GM23248 (cell line): ENCODE data around the gene NOC4L. TPM values are rescaled to one million over a fixed set of nuclear protein-coding genes. Genes with fewer than 3 reads are reported as not detected.

Experiments used
- DNase-seq: peaks from one replicate; pipeline ENCODE4 v3.0.0-alpha.2; 2015
- H2AFZ ChIP-seq: fragments of 200-600 bp; sonication (generic); 2 replicates; pipeline ENCODE4 v1.6.1; 2016; ENCODE audit warnings: antibody characterized with exemption
- H3F3A ChIP-seq: fragments of 200-600 bp; sonication (generic); 2 replicates; pipeline ENCODE4 v1.6.1; 2016; ENCODE audit warnings: mild to moderate bottlenecking, antibody characterized with exemption, mixed run types; ENCODE audit not compliant: insufficient read depth
- H3K27ac ChIP-seq: fragments of 200-600 bp; sonication (generic); 2 replicates; pipeline ENCODE4 v1.5.1; 2016; ENCODE audit warnings: mild to moderate bottlenecking
- H3K27me3 ChIP-seq: fragments of 200-600 bp; sonication (generic); replicated peaks from 2 replicates; pipeline ENCODE4 v1.6.1; 2016; ENCODE audit warnings: mild to moderate bottlenecking; ENCODE audit not compliant: insufficient read depth
- H3K36me3 ChIP-seq: fragments of 200-600 bp; sonication (generic); 2 replicates; pipeline ENCODE4 v1.6.1; 2016; ENCODE audit warnings: low read depth, mild to moderate bottlenecking
- H3K4me1 ChIP-seq: fragments of 200-600 bp; sonication (generic); 2 replicates; pipeline ENCODE4 v1.6.1; 2016; ENCODE audit warnings: mild to moderate bottlenecking; ENCODE audit not compliant: insufficient read depth
- H3K4me2 ChIP-seq: fragments of 200-600 bp; sonication (generic); one replicate; pipeline ENCODE4 v1.6.1; 2016; ENCODE audit warnings: mild to moderate bottlenecking; ENCODE audit not compliant: unreplicated experiment
- H3K4me3 ChIP-seq: fragments of 200-600 bp; sonication (generic); 2 replicates; pipeline ENCODE4 v1.5.1; 2016; ENCODE audit warnings: mild to moderate bottlenecking
- H3K79me2 ChIP-seq: fragments of 200-600 bp; sonication (generic); 2 replicates; pipeline ENCODE4 v1.6.1; 2016; ENCODE audit warnings: mild to moderate bottlenecking; ENCODE audit not compliant: insufficient read depth
- H3K9ac ChIP-seq: fragments of 200-600 bp; sonication (generic); 2 replicates; pipeline ENCODE4 v1.6.1; 2016; ENCODE audit warnings: mild to moderate bottlenecking
- H3K9me2 ChIP-seq: fragments of 200-600 bp; sonication (generic); 2 replicates; pipeline ENCODE4 v1.6.1; 2016; ENCODE audit warnings: mixed run types, mild to moderate bottlenecking, moderate library complexity; ENCODE audit not compliant: insufficient read depth
- H3K9me3 ChIP-seq: fragments of 200-600 bp; sonication (generic); one replicate; pipeline ENCODE4 v1.6.1; 2017; ENCODE audit warnings: low read depth
- H4K20me1 ChIP-seq: fragments of 200-600 bp; sonication (generic); 2 replicates; pipeline ENCODE4 v1.6.0; 2016; ENCODE audit not compliant: insufficient read depth
- EZH2 ChIP-seq: fragments of 200-600 bp; sonication (generic); IDR thresholded peaks from 2 replicates; pipeline ENCODE4 v1.6.1; 2018; ENCODE audit warnings: antibody characterized with exemption, mild to moderate bottlenecking; ENCODE audit not compliant: insufficient read depth, poor library complexity, severe bottlenecking
- EZH2phosphoT487 ChIP-seq: fragments of 200-600 bp; sonication (generic); IDR thresholded peaks from 2 replicates; pipeline ENCODE4 v1.6.1; 2018; ENCODE audit warnings: antibody characterized with exemption, moderate library complexity, mild to moderate bottlenecking, low read depth; ENCODE audit not compliant: insufficient read depth
- WGBS, 2 experiments: methylation state at CpG; one replicate each; pipeline ENCODE4 v1.1.6; 2015 to 2017; ENCODE audit warnings: low lambda C conversion rate in 2 of 2, low coverage in 1 of 2; ENCODE audit errors: missing lambda C conversion rate in 2 of 2; 5-methylcytosine and 5-hydroxymethylcytosine counted together
- in situ Hi-C: fragments of 300-500 bp; cut with MboI; formaldehyde crosslinking; loops from 2 replicates; pipeline ENCODE4 v1.15.0; 2020
- polyA plus RNA-seq: library from polyadenylated mRNA; unstranded; fragments of >200 nt; fragmentation: Nextera tagmentation; extraction: Ambion mirVana; gene quantifications from 2 replicates; pipeline ENCODE4 v1.2.1, GENCODE V29; 2016
- total RNA-seq: library from RNA; depleted of rRNA; stranded (reverse); fragments of >200 nt; shearing (Covaris generic); gene quantifications from 2 replicates; pipeline ENCODE4 v1.2.3, GENCODE V29; 2014

The NOC4L gene
- total and polyA plus RNA-seq, 2 experiments from 2014 or later, result 10.2 to 22.7 TPM

- WGBS, 2 experiments, result 27 to 38% methylated on average over 7 to 14 of the region's 14 CpGs
- H3K4me1 ChIP-seq, result peaks cover 9% of the 10 kb centered on the region
- peaks cover 20% of the 10 kb centered on the region for H3F3A ChIP-seq
- H3K4me2 ChIP-seq, result no peak overlapping the region
- no peaks in the 10 kb centered on the region for H3K9me2 ChIP-seq
- no peak overlapping the region for H3K27ac ChIP-seq
- no peak overlapping the region for H3K9ac ChIP-seq
- H2AFZ ChIP-seq, result no peak overlapping the region
- no peaks in the 10 kb centered on the region for H3K27me3 ChIP-seq
- H3K4me3 ChIP-seq, result no peak overlapping the region
- no peaks in the 10 kb centered on the region for H3K9me3 ChIP-seq
- H3K79me2 ChIP-seq, result no peaks in the 10 kb centered on the region
- no peaks in the 10 kb centered on the region for H4K20me1 ChIP-seq
- no peak for TF ChIP-seq EZH2phosphoT487
- TF ChIP-seq EZH2, result no peak
- in situ Hi-C loops, result loop anchor here (25.0 kb wide), 1 partner anchor 451 kb away; the partner anchor contains the start of genes LRCOL1 and P2RX2
- no peaks in the 10 kb centered on the region for H3K36me3 ChIP-seq
- DNase-seq, result no peak
These were observed 17.0 kb downstream of the NOC4L start for GRCh38 chr12:132161036-132161781.

- H3K27ac ChIP-seq, result no peak overlapping the region
- TF ChIP-seq EZH2phosphoT487 (no peak), EZH2 (no peak)
These were observed 17.7 kb downstream of the NOC4L start for GRCh38 chr12:132161796-132162507.

DNA sequence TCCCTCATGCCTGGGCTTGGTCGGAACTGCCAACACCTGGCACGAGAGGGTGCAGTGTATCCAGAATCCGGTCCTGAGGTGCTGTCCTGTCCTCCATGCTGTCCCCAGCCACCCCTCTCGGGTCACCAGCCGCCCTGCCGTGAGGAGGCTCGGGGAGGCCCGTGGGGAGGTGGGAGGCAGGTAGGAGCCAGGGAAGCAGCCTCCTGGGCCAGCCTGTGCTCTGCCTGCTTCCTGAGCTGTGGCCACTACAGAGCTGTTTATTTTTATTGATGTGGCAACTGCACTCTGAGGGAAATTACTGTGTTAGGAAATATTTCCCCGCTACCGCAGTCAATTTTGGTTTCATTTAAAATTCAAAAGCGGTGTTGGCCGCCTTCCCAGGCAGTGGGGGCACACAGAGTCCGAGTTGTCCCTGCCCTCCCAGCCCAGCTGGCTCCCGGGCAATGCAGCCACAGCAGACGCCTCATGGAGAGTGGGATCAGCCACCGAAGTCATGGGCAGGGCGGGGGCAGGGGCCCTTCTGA is 18.3 kb downstream of the NOC4L start:
- TF ChIP-seq EZH2 (no peak), EZH2phosphoT487 (no peak)
- no peak overlapping the region for H2AFZ ChIP-seq
- WGBS, 2 experiments, result 3 to 5% methylated on average over 16 to 17 of the region's 17 CpGs
- peaks cover 9% of the 10 kb centered on the region for H3K4me1 ChIP-seq
- H3K79me2 ChIP-seq, result no peaks in the 10 kb centered on the region
- in situ Hi-C loops, result loop anchor here (25.0 kb wide), 1 partner anchor 450 kb away; the partner anchor contains the start of genes LRCOL1 and P2RX2
- H3K9me2 ChIP-seq, result no peaks in the 10 kb centered on the region
- H3K9ac ChIP-seq, result peak overlapping the region; percentile 47
- no peaks in the 10 kb centered on the region for H3K27me3 ChIP-seq
- no peaks in the 10 kb centered on the region for H4K20me1 ChIP-seq
- H3K27ac ChIP-seq, result no peak overlapping the region
- peak overlapping the region; percentile 71 for H3K4me2 ChIP-seq
- peaks cover 7% of the 10 kb centered on the region; the same call in 1 of the 2 replicates for H3F3A ChIP-seq
- DNase-seq, result peak; percentile 90
- H3K9me3 ChIP-seq, result no peaks in the 10 kb centered on the region
- H3K4me3 ChIP-seq, result peak overlapping the region; percentile 38; the same call in 1 of the 2 replicates
- no peaks in the 10 kb centered on the region for H3K36me3 ChIP-seq

More at GRCh38 chr12:132161796-132162507, 17.7 kb downstream of the NOC4L start:
- in situ Hi-C loops, result loop anchor here (25.0 kb wide), 1 partner anchor 450 kb away; the partner anchor contains the start of genes LRCOL1 and P2RX2
- no peaks in the 10 kb centered on the region for H4K20me1 ChIP-seq
- H3K9ac ChIP-seq, result peak overlapping the region; percentile 47
- no peaks in the 10 kb centered on the region for H3K36me3 ChIP-seq
- H3K4me2 ChIP-seq, result peak overlapping the region; percentile 71
- H3F3A ChIP-seq, result peaks cover 13% of the 10 kb centered on the region
- H3K4me1 ChIP-seq, result peaks cover 9% of the 10 kb centered on the region
- no peaks in the 10 kb centered on the region for H3K27me3 ChIP-seq
- 54 to 55% methylated on average over 13 to 17 of the region's 17 CpGs for WGBS, 2 experiments
- 0 out of 2 replicates have a peak overlapping the region, but pooled peaks have one; percentile 22 for H3K4me3 ChIP-seq
- no peaks in the 10 kb centered on the region for H3K9me2 ChIP-seq
- no peaks in the 10 kb centered on the region for H3K9me3 ChIP-seq
- H2AFZ ChIP-seq, result no peak overlapping the region
- no peaks in the 10 kb centered on the region for H3K79me2 ChIP-seq
- no peak for DNase-seq
